K562 (cell line): ENCODE data around the gene MCM7. TPM values are rescaled to one million over a fixed set of nuclear protein-coding genes. Genes with fewer than 3 reads are reported as not detected.

Source experiments
- CTBP1 ChIP-seq: fragments of 450-650 bp; IDR thresholded peaks from 2 replicates; pipeline ENCODE4 v1.6.1; 2016; ENCODE audit warnings: borderline replicate concordance
- FOXA3 ChIP-seq, 2 experiments: fragments of 450-650 bp in 1 of 2; sonication (generic) in 1 of 2; formaldehyde crosslinking; IDR thresholded peaks in 1 of 2; conservative IDR thresholded peaks in 1 of 2; 2 replicates each; pipeline versions ENCODE4 v1.4.0 to v1.8.0; 2020 to 2022; ENCODE audit warnings: mild to moderate bottlenecking in 2 of 2, missing genetic modification reagents in 1 of 2
- MAFF ChIP-seq: IDR thresholded peaks from 2 replicates; pipeline ENCODE4 v1.6.1; 2012; ENCODE audit warnings: low read length, improper control_type of control experiment
- SNIP1 ChIP-seq: fragments of 450-650 bp; IDR thresholded peaks from 2 replicates; pipeline ENCODE4 v1.7.1; 2017; ENCODE audit warnings: low read depth, mild to moderate bottlenecking
- TCFL5 ChIP-seq: fragments of 250-450 bp; sonication (Bioruptor Pico); conservative IDR thresholded peaks from 2 replicates; pipeline ENCODE4 v1.6.1; 2021; ENCODE audit warnings: mild to moderate bottlenecking, moderate library complexity, matching md5 sums
- ZNF184 ChIP-seq: sonication (generic); formaldehyde crosslinking; IDR thresholded peaks from 2 replicates; pipeline ENCODE4 v1.5.0; 2020; ENCODE audit warnings: missing genetic modification reagents
- ZNF764 ChIP-seq: fragments of 250-450 bp; sonication (Bioruptor Pico); IDR thresholded peaks from 2 replicates; pipeline ENCODE4 v1.4.0; 2020; ENCODE audit warnings: low read depth, mild to moderate bottlenecking, moderate library complexity
- ZSCAN32 ChIP-seq: fragments of 450-650 bp; formaldehyde crosslinking; IDR thresholded peaks from 2 replicates; pipeline ENCODE4 v1.4.0; 2020; ENCODE audit warnings: mild to moderate bottlenecking, moderate library complexity
- polyA plus RNA-seq, 8 experiments: library from polyadenylated mRNA; depleted of rRNA in 4 of 8; stranded (reverse) in 5 of 8; unstranded in 3 of 8; fragments of >200 nt; fragmentation: Nextera tagmentation in 2 of 8; fragmentation: Illumina TruSeq in 1 of 8; extraction: Ambion mirVana in 2 of 8; extraction: Trizol in 1 of 8; gene quantifications; 2 replicates each; pipeline versions ENCODE4 v1.2.1 to v1.2.3, GENCODE V29; 2011 to 2014; ENCODE audit warnings: inconsistent platforms in 1 of 8, missing spikeins in 1 of 8
- total RNA-seq, 7 experiments: library from RNA; depleted of rRNA in 6 of 7; stranded (reverse); fragments of >200 nt in 6 of 7; fragmentation: Illumina TruSeq in 2 of 7; extraction: Trizol in 2 of 7; gene quantifications; 2 replicates each; pipeline versions ENCODE4 v1.2.1 to v1.2.3, GENCODE V29; 2011 to 2021; ENCODE audit warnings: low replicate concordance in 1 of 7
- TF ChIP-seq, protein P1 (sequence below): fragments of 250-450 bp; sonication (Bioruptor Pico); IDR thresholded peaks from 2 replicates; pipeline ENCODE4 v1.4.0; 2020; ENCODE audit warnings: mild to moderate bottlenecking, moderate library complexity
- TF ChIP-seq, protein P2 (sequence below): fragments of 450-650 bp; IDR thresholded peaks from 2 replicates; pipeline ENCODE4 v1.6.1; 2016; ENCODE audit warnings: mild to moderate bottlenecking, moderate library complexity
- TF ChIP-seq, protein P3 (sequence below): sonication (generic); formaldehyde crosslinking; IDR thresholded peaks from 2 replicates; pipeline ENCODE4 v1.8.0; 2022; ENCODE audit warnings: mild to moderate bottlenecking, missing genetic modification reagents

Gene MCM7
- total and polyA plus RNA-seq, 9 of the 15 experiments (the other 6 are each of a cell fraction or from before 2014, with no cell fraction given), result 329 to 856 (median 437) TPM

DNA sequence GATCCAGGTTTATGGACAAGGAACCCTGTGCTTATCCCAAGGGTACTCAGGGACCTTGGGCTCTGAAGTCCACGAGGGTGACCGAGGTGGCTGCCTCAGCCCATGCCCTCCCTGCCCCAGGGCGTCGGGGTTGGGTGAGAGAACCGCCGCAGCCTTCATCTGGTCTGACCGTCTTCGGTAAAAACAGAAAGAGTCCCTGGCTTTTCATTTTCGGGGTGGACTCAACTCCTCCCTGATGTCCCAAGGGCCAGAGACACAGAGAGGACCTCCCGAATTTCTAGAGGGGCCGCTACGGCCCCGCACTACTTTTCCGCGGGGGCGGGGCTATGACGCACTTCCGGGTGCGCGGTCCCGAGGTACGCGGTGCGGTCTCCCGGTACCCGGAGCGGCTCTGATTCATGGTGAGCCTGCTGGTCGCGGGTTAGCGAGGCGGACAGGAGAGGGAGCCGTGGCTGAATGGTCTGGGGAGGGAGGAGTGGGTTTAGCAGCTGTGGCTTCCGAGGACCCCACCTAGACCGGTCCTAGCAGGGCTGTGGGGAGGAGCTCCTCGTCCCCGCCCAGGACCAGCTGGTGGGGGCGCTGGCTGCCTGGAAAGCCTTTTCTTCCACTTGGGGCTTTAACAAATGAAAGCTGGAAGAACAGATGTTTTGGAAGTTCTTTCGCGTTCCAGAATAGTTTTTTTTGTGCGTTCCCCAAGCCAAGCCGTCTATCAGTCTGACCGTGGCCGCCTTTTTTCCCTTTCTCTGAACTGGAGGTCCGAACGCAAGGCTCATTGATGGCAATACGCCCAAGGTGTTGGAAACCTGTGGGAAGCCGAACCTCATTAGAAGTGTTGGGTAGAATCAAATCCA lies 51.5 kb downstream of the MCM7 start, which contains the start of gene ZSCAN21 (continued):
- TF ChIP-seq, protein P1, sequence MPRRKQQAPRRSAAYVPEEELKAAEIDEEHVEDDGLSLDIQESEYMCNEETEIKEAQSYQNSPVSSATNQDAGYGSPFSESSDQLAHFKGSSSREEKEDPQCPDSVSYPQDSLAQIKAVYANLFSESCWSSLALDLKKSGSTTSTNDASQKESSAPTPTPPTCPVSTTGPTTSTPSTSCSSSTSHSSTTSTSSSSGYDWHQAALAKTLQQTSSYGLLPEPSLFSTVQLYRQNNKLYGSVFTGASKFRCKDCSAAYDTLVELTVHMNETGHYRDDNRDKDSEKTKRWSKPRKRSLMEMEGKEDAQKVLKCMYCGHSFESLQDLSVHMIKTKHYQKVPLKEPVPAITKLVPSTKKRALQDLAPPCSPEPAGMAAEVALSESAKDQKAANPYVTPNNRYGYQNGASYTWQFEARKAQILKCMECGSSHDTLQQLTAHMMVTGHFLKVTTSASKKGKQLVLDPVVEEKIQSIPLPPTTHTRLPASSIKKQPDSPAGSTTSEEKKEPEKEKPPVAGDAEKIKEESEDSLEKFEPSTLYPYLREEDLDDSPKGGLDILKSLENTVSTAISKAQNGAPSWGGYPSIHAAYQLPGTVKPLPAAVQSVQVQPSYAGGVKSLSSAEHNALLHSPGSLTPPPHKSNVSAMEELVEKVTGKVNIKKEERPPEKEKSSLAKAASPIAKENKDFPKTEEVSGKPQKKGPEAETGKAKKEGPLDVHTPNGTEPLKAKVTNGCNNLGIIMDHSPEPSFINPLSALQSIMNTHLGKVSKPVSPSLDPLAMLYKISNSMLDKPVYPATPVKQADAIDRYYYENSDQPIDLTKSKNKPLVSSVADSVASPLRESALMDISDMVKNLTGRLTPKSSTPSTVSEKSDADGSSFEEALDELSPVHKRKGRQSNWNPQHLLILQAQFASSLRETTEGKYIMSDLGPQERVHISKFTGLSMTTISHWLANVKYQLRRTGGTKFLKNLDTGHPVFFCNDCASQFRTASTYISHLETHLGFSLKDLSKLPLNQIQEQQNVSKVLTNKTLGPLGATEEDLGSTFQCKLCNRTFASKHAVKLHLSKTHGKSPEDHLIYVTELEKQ, result no peak
- TF ChIP-seq FOXA3 (CRISPR knock-in tag; conservative IDR thresholded peaks at IDR 0.05 in 1 of 2, IDR thresholded peaks at IDR 0.05 in 1 of 2), result no peak
- TF ChIP-seq ZNF184, result no peak
- TF ChIP-seq, protein P2, sequence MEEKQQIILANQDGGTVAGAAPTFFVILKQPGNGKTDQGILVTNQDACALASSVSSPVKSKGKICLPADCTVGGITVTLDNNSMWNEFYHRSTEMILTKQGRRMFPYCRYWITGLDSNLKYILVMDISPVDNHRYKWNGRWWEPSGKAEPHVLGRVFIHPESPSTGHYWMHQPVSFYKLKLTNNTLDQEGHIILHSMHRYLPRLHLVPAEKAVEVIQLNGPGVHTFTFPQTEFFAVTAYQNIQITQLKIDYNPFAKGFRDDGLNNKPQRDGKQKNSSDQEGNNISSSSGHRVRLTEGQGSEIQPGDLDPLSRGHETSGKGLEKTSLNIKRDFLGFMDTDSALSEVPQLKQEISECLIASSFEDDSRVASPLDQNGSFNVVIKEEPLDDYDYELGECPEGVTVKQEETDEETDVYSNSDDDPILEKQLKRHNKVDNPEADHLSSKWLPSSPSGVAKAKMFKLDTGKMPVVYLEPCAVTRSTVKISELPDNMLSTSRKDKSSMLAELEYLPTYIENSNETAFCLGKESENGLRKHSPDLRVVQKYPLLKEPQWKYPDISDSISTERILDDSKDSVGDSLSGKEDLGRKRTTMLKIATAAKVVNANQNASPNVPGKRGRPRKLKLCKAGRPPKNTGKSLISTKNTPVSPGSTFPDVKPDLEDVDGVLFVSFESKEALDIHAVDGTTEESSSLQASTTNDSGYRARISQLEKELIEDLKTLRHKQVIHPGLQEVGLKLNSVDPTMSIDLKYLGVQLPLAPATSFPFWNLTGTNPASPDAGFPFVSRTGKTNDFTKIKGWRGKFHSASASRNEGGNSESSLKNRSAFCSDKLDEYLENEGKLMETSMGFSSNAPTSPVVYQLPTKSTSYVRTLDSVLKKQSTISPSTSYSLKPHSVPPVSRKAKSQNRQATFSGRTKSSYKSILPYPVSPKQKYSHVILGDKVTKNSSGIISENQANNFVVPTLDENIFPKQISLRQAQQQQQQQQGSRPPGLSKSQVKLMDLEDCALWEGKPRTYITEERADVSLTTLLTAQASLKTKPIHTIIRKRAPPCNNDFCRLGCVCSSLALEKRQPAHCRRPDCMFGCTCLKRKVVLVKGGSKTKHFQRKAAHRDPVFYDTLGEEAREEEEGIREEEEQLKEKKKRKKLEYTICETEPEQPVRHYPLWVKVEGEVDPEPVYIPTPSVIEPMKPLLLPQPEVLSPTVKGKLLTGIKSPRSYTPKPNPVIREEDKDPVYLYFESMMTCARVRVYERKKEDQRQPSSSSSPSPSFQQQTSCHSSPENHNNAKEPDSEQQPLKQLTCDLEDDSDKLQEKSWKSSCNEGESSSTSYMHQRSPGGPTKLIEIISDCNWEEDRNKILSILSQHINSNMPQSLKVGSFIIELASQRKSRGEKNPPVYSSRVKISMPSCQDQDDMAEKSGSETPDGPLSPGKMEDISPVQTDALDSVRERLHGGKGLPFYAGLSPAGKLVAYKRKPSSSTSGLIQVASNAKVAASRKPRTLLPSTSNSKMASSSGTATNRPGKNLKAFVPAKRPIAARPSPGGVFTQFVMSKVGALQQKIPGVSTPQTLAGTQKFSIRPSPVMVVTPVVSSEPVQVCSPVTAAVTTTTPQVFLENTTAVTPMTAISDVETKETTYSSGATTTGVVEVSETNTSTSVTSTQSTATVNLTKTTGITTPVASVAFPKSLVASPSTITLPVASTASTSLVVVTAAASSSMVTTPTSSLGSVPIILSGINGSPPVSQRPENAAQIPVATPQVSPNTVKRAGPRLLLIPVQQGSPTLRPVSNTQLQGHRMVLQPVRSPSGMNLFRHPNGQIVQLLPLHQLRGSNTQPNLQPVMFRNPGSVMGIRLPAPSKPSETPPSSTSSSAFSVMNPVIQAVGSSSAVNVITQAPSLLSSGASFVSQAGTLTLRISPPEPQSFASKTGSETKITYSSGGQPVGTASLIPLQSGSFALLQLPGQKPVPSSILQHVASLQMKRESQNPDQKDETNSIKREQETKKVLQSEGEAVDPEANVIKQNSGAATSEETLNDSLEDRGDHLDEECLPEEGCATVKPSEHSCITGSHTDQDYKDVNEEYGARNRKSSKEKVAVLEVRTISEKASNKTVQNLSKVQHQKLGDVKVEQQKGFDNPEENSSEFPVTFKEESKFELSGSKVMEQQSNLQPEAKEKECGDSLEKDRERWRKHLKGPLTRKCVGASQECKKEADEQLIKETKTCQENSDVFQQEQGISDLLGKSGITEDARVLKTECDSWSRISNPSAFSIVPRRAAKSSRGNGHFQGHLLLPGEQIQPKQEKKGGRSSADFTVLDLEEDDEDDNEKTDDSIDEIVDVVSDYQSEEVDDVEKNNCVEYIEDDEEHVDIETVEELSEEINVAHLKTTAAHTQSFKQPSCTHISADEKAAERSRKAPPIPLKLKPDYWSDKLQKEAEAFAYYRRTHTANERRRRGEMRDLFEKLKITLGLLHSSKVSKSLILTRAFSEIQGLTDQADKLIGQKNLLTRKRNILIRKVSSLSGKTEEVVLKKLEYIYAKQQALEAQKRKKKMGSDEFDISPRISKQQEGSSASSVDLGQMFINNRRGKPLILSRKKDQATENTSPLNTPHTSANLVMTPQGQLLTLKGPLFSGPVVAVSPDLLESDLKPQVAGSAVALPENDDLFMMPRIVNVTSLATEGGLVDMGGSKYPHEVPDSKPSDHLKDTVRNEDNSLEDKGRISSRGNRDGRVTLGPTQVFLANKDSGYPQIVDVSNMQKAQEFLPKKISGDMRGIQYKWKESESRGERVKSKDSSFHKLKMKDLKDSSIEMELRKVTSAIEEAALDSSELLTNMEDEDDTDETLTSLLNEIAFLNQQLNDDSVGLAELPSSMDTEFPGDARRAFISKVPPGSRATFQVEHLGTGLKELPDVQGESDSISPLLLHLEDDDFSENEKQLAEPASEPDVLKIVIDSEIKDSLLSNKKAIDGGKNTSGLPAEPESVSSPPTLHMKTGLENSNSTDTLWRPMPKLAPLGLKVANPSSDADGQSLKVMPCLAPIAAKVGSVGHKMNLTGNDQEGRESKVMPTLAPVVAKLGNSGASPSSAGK, result peak; percentile 19; the same call in 1 of the 2 replicates
- TF ChIP-seq ZNF764, result no peak
- peak; percentile 87 for TF ChIP-seq SNIP1
- TF ChIP-seq ZSCAN32 (CRISPR knock-in tag), result no peak
- no peak for TF ChIP-seq MAFF
- TF ChIP-seq, protein P3, sequence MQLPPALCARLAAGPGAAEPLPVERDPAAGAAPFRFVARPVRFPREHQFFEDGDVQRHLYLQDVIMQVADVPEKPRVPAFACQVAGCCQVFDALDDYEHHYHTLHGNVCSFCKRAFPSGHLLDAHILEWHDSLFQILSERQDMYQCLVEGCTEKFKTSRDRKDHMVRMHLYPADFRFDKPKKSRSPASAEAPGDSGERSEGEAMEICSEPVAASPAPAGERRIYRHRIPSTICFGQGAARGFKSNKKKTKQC (CRISPR knock-in tag), result peak; percentile 68
- TF ChIP-seq TCFL5 (CRISPR knock-in tag), result no peak
- peak; percentile 63; the same call in 1 of the 2 replicates for TF ChIP-seq CTBP1
